WI38 (cell line): ENCODE data around the gene CHAT.
"Not testable (repeated sequence)": the region's sequence is repeated elsewhere in the genome, so short reads cannot be mapped to it uniquely, and the experiment has no call there.

ENCODE experiments used
- H3K4me3 ChIP-seq: 2 replicates; pipeline ENCODE4 v1.5.1; 2011; ENCODE audit warnings: low read depth, mild to moderate bottlenecking, control low read depth, low read length
- CTCF ChIP-seq: IDR thresholded peaks from 2 replicates; pipeline ENCODE4 v1.5.1; 2012; ENCODE audit warnings: low read depth, mild to moderate bottlenecking, control low read depth, low read length

The CHAT gene

GRCh38 chr10:49664842-49665355 is 51.1 kb downstream of the CHAT start:
- TF ChIP-seq CTCF, result no peak
- H3K4me3 ChIP-seq, result no peak overlapping the region

GRCh38 chr10:49666054-49666615 is 52.3 kb downstream of the CHAT start:
- no peak overlapping the region for H3K4me3 ChIP-seq
- TF ChIP-seq CTCF, result no peak

GRCh38 chr10:49666685-49667084 is 52.8 kb downstream of the CHAT start:
- TF ChIP-seq CTCF, result no peak

GRCh38 chr10:49667991-49668390 is 54.2 kb downstream of the CHAT start:
- no peak overlapping the region for H3K4me3 ChIP-seq
- no peak for TF ChIP-seq CTCF

More at GRCh38 chr10:49666685-49667084, 52.8 kb downstream of the CHAT start:
- H3K4me3 ChIP-seq, result no peak overlapping the region

GRCh38 chr10:49668684-49669083 is 54.8 kb downstream of the CHAT start:
- no peak overlapping the region for H3K4me3 ChIP-seq
- no peak for TF ChIP-seq CTCF

GRCh38 chr10:49678827-49679479 is 65.1 kb downstream of the CHAT start:
- no peak for TF ChIP-seq CTCF
- H3K4me3 ChIP-seq, result no peak overlapping the region

GRCh38 chr10:49679480-49679893 is 65.7 kb downstream of the CHAT start, which contains the start of gene C10orf53:
Gene C10orf53, plus strand, starts transcription at chr10:49679651. Its CDS starts 47 bp downstream, at chr10:49679698.
- no peak within 1 kb of the TSS for H3K4me3 ChIP-seq
- TF ChIP-seq CTCF, result no peak

- not testable (repeated sequence) for H3K4me3 ChIP-seq
Observed at GRCh38 chr10:49682449-49682848, 68.6 kb downstream of the CHAT start.
